GM13976 (cell line): ENCODE data around the gene CYP46A1.

ENCODE experiments used
- DNase-seq: peaks from one replicate; pipeline ENCODE4 v3.0.0; 2012; ENCODE audit warnings: low spot score
- CTCF ChIP-seq: IDR thresholded peaks from 2 replicates; pipeline ENCODE4 v1.5.1; 2012; ENCODE audit warnings: borderline replicate concordance, mild to moderate bottlenecking; ENCODE audit not compliant: insufficient read depth; ENCODE audit errors: extremely low read depth, missing control alignments, control extremely low read depth
- in situ Hi-C: fragments of 300-500 bp; cut with MboI; formaldehyde crosslinking; loops from one replicate; pipeline ENCODE4 v1.12.0; 2022; ENCODE audit warnings: low sequenced_read_pairs, mixed read lengths, inconsistent platforms; ENCODE audit not compliant: unreplicated experiment

Gene CYP46A1

GRCh38 chr14:99728231-99728920 is 44.3 kb downstream of the CYP46A1 start:
- no peak for DNase-seq
- in situ Hi-C loops: loop anchor here (10.0 kb wide), 1 partner anchor 156 kb away; no protein-coding TSS in a partner anchor
- no peak for TF ChIP-seq CTCF

GRCh38 chr14:99728981-99729451 is 44.9 kb downstream of the CYP46A1 start:
- DNase-seq: no peak
- TF ChIP-seq CTCF: no peak
- in situ Hi-C loops: loop anchor here (10.0 kb wide), 1 partner anchor 156 kb away; no protein-coding TSS in a partner anchor

GRCh38 chr14:99729991-99730875 is 46.1 kb downstream of the CYP46A1 start:
- peak; percentile 87 for TF ChIP-seq CTCF
- peak; percentile 91 for DNase-seq
- in situ Hi-C loops: loop anchor here (10.0 kb wide), 1 partner anchor 155 kb away; no protein-coding TSS in a partner anchor

GRCh38 chr14:99730876-99731546 is 46.9 kb downstream of the CYP46A1 start:
- no peak for TF ChIP-seq CTCF
- in situ Hi-C loops: no loop called here
- no peak for DNase-seq

- no peak for DNase-seq
- no peak for TF ChIP-seq CTCF
- in situ Hi-C loops: no loop called here
These were observed 47.7 kb downstream of the CYP46A1 start for GRCh38 chr14:99731547-99732435.
